HG02852 (cell line): ENCODE measurements around the gene C2orf81.

Source experiments
- ATAC-seq: cut with Tn5 transposase; IDR thresholded peaks from one replicate; pipeline ENCODE4 v1.9.1; 2021; ENCODE audit warnings: mild to moderate bottlenecking, moderate library complexity; ENCODE audit not compliant: unreplicated experiment

The C2orf81 gene

GRCh38 chr2:74364533-74365505, 56.6 kb downstream of the C2orf81 start:
- ATAC-seq, result no peak
